GM18520 (cell line): ENCODE measurements around the gene DDX10.
"Not testable (repeated sequence)": the region's sequence is repeated elsewhere in the genome, so short reads cannot be mapped to it uniquely, and the experiment has no call there.

Experiments
- ATAC-seq: cut with Tn5 transposase; IDR thresholded peaks from one replicate; pipeline ENCODE4 v1.9.1; 2021; ENCODE audit not compliant: unreplicated experiment

The DDX10 gene

GRCh38 chr11:108768370-108768769 is 103.5 kb downstream of the DDX10 start:
- ATAC-seq, result no peak

GRCh38 chr11:108768964-108769363 is 104.1 kb downstream of the DDX10 start:
- no peak for ATAC-seq

GRCh38 chr11:108774037-108774730 is 109.3 kb downstream of the DDX10 start:
- no peak for ATAC-seq

DNA sequence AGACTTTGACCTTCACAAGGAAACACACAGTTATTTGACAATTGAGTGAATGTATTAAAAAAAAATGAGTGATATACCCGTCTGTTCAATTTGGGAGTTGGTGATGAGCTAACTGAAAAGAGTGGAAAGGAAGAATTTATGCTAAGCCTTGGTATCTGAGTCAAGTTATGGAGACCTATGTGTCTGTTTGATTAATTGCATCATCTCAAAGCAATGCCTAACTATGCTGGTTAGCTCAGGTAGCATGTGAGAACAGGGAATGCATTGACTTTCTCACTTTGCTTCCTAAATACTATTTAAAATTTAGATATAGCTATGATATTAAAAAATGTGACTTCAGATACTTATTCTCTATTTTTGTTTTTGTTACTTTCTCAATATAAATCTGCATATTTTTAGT is 110.5 kb downstream of the DDX10 start:
- no peak for ATAC-seq

GRCh38 chr11:108779147-108779546 is 114.3 kb downstream of the DDX10 start:
- not testable (repeated sequence) for ATAC-seq

- ATAC-seq, result no peak
Measured at GRCh38 chr11:108780119-108780518, 115.2 kb downstream of the DDX10 start.

DNA sequence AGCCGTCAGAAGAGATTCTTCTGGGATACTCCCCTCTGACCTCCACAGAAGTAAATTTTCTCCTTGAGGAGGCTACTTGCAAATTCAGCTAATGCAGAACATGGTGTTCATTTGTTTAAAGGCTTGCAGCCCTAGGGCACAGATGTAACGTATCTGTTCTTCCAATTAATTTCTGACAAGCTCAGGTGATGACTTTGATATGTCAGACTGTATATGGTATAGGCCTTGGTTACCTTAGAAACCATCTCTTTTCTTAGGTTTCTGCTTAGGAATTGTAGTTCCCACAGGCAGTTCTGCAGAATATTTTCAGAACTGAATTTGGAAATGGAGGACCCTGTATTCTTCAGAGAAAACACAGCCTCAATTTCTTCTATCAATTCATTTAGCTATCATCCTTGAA is 117.1 kb downstream of the DDX10 start:
- no peak for ATAC-seq

- no peak for ATAC-seq
Measured at GRCh38 chr11:108786281-108786990, 121.6 kb downstream of the DDX10 start.

GRCh38 chr11:108787105-108787504 is 122.2 kb downstream of the DDX10 start:
- no peak for ATAC-seq

DNA sequence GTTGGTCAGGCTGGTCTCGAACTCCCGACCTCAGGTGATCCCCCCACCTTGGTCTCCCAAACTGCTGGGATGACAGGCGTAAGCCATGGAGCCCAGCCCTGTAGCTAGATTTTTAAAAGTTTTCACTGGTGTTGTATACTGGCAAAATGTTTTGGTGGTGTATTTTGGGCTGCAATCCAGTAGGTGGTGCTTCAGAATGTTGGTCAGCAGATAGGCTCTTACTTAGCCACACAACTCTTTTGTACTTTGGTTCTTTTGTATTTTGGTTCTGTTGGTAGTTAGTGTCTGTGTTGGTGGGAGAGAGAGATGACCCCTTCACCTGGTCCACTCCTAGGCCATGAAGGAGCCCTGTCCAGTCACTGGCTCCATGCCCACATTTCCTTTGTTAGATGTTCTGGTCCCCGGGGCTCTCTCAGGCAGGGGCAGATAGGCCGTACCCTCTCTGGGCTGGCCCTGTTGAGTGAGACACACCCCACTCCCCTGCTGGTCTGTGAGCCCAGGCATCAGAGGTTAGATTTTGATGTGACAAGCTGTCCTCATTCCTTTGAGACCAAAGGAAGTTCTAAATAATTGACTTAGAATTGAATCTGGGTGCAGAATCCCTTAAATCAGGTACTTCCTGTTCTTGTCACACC is 123.8 kb downstream of the DDX10 start:
- ATAC-seq, result no peak

DNA sequence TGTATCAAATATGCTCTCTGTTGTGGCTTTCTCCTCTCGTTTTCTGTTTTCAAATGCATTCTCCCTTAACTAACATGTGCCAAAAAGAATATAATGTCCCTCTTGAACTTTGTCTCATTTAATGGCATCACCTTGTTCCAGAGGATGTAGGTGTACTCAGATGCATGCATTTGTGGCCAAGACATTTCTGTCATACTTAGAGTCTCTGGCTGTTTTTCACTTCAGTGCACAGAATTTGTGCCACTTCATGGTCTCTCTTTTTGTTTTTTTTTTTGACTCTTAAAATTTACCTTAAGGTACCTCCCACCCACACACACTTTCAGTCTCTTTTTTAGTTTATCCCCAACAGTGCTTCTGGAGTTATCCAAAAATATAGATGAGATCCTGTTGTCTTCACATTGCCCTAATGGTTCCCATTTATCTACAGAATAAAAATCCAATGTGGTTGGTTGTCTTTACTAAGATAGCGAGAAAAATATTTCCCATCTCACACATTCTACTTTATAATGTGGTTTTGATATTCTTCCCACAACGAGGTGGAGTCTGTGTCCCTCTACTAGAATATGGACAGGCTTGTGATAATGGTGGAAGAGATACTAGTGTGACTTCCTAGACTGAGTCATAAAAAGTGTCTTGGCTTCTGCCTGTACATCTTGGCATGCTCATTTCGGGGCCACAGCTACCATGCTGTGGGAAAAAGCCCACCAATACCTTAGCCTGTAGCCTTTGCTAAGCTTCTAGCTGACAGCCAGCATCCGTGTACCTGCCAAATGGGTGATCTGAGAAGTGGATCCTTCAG is 125.8 kb downstream of the DDX10 start:
- ATAC-seq, result no peak

DNA sequence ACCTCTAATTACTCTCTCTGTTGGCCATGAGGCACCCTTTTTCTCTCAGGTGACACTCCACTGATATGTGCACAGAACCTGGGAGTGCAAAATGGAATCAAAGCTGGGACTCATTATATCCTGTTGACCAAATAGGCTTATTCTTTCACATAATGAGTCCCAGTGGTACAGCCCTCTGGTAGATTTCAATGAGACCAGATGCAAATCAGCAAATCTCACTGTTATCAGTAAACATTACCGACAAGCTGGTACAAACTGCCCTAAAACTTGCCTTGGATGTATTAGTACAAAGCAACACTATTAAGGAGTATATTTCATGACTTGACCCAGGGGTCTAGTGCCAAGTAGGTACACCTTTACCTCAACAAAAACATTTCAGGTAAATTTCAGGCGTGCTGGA is 128.3 kb downstream of the DDX10 start:
- no peak for ATAC-seq

DNA sequence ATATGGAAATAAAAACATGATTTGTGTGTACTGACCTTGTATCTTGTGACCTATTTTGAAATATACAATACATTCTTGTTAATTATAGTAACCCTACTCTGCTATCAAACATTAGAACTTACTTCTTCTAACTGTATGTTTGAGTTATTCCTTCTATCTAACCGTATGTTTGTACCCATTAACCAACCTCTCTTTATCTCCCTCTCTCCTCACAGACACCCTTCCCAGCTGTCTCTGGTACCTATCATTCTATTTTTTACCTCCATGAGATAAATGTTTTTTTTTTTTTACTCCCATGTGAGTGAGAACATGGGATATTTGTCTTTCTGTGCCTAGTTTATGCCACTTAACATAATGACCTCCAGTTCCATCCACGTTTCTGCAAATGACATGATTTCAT is 128.7 kb downstream of the DDX10 start:
- ATAC-seq, result no peak

DNA sequence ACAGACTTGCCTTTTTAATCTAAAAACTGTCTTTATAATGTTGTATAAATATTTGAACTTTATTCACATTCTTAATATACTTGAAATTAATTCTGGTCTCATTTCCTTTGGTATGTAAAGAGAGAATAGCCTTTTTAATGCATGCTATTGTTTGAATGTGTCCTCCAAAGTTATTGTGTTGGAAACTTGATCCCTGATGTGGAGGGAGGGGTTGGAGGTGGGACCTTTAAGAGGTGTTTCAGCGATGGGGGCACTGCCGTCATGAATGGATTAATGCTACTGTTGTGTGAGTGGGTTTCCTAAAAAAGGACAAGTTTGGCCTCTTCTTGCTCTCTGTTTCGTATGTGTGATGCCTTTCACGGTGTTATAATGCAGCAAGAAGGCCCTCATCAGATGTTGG is 131.7 kb downstream of the DDX10 start:
- no peak for ATAC-seq

DNA sequence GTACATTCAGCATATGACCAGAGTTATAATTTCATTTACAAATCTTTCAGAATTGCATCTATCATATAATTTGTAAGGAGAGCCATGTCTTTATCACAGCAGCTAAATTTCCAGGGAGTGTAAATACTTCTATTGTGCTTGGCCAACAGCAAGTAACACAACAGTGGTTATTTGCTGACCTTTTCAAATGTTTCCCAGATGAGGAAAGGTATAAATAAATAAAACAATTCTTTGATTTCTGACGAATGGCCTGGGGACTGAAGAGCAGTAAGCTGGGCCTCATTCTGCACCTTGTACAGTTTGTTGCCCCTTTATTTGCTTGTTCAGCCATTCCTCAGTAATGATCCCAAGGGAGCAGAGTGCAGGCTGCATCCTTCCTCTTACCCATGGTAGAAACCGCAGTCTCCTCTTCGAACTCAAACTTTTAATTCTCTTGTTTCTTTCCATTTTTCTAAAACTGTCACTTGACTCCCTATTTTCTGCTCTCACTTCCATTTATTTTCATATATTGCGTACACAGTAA is 132.8 kb downstream of the DDX10 start:
- ATAC-seq, result no peak

DNA sequence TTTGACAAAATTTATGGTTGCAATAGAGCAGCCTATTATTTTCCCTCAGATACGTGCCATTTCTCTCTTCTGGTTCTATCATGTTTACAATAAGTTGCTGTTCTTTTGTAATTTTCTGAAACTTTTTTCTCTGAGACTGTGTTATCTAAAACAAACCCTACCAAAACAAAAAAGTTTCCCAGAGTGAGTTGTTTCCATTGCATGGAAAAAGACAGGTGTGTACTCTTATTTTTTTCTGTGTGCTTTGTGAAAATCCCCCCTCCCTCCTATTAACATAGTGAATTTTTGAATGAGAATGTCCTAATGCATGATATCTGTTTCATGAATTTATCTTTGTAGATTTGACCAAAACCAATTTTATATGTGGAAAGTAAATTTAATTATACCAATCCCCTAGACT is 137.6 kb downstream of the DDX10 start:
- ATAC-seq, result no peak

DNA sequence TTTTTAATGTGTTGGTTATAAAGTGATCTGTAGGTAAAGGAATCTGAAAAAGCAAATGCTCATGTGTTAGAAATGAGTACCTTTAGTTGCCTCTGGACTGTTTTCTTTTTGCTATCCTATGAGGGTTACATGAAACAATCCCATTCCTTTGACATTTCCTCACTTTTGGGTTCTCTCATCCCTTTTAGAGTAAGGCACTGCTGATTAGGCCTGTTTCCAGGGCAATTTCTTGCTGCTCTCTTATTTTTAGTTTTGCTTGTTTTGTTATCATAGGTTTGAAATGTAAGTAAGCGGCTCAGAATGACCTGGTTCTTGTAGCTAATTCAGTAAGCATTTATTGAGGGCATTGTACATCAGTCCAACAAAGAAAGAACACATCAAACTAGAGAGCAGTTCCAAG is 138.9 kb downstream of the DDX10 start:
- no peak for ATAC-seq

DNA sequence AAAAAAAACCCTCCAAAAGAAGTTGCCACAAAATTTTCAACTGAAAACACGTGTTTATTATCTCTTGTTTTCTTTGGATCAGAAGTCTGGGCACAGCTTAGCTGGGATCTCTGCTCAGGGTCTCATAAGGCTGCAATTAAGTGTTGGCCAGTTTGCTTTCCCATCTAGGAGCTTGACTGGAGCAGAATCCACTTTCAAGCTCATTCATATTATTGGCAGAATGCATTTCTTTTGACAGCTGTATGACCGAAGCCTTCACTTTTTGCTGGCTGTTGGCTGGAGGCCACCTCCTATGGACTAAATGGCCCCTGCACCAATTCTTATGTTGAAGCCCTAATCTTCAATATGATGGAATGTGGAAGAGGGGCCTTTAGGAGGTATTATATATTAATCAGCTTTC is 139.6 kb downstream of the DDX10 start:
- no peak for ATAC-seq

DNA sequence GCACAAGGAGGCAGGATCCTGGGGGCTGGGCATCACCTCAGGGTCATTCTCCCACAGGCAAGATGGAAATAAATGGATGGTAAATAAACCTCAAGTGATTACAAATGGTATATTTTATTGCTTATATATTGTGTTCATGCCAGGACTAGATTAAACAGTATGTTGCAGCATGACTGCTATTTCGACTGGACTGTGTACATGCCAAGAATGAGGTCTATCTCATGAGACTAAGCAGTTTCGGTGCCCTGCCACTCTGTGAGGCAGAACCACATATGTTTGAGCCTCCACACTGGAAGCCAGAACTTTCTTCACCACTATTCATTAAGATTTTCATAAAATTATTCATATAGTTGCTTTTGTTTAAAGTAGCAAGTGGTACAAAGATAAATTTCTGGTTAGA is 140.2 kb downstream of the DDX10 start:
- ATAC-seq, result no peak

GRCh38 chr11:108807262-108807661 is 142.4 kb downstream of the DDX10 start:
- ATAC-seq, result no peak

DNA sequence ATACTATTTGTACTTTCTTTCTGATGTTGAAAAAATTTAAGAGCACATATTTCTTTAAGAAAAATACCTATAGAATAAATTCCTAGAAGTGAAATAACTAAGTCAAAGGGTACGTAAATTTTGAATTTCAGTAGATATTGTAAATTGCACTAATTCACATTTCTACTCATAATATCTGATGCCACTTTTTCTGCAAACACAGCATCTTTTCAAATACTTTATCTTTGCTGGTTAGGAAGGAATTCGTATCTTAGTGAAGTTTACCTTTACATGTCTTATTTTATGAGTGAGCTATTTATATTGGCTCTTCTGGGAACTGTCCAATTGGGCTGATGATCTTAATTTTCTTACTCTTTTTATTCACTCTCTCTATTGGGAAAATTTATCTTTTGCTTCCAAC is 148.2 kb downstream of the DDX10 start:
- ATAC-seq, result no peak
